ENCODE measurements around the gene CNTN2. TPM values are rescaled to one million over a fixed set of nuclear protein-coding genes. Genes with fewer than 3 reads are reported as not detected.

CNTN2 gene
- polyA plus RNA-seq, 1 donor (not counting 4 experiments of a cell fraction or from before 2014, with no cell fraction given) = not detected

DNA sequence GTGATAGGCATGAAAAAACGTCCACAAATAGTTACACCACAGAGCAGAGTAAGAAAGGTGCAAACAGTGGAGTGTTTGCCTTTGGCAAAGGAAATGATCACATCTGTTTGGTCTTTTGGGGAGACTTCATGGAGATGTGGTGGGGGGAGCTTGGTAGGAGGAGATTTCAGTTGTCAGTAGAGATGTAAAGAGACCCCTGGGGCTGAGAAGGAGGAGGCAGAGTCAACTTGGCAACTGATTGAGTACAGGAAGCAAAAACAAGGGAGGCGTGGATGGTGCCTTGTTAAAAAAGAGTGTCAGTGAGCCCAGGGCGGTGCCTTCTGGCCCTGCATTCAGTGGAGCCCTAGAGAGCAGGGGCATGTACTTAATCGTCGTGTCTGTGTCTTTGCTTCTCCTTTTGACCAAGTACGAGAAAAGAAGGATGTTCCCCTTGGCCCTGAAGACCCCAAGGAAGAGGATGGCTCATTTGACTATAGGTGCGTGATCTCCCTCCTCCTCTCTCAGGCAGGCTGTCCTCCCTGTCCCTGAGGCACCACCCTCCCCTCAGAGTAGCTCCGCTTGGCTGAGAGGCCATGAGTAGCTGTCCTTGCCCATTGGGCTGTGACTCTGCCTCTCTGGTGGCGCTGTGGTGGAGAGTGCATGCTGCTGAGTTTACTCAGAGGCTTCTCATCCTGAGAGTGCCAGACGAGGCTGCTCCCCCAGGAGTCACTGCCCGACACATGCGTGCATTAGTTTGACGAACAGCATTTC is 30.4 kb upstream of the CNTN2 start:
- H3K27me3 ChIP-seq (ENCODE audit: control insufficient read depth, extremely low read depth, insufficient read depth, low read length) = peaks cover 26% of the 10 kb centered on the region
- dilution Hi-C loops (cut with MboI; ENCODE audit: extremely low pct_ligation_motif_present, low sequenced_read_pairs) = no loop called here
- DNase-seq (ENCODE audit: low read depth, low spot score) (no peak), FAIRE-seq (no peak)
- no peak overlapping the region for H3K9ac ChIP-seq (ENCODE audit: control insufficient read depth, extremely low read depth, insufficient read depth, low read length)
- peaks cover 5% of the 10 kb centered on the region for H3K4me1 ChIP-seq (ENCODE audit: control insufficient read depth, extremely low read depth, insufficient read depth, low read length)
- no peak overlapping the region for H3K27ac ChIP-seq (ENCODE audit: control insufficient read depth, insufficient read depth, low read length)
- no peak for TF ChIP-seq EZH2 (IDR thresholded peaks at IDR 0.05; ENCODE audit: low read length)
- TF ChIP-seq, protein P1, sequence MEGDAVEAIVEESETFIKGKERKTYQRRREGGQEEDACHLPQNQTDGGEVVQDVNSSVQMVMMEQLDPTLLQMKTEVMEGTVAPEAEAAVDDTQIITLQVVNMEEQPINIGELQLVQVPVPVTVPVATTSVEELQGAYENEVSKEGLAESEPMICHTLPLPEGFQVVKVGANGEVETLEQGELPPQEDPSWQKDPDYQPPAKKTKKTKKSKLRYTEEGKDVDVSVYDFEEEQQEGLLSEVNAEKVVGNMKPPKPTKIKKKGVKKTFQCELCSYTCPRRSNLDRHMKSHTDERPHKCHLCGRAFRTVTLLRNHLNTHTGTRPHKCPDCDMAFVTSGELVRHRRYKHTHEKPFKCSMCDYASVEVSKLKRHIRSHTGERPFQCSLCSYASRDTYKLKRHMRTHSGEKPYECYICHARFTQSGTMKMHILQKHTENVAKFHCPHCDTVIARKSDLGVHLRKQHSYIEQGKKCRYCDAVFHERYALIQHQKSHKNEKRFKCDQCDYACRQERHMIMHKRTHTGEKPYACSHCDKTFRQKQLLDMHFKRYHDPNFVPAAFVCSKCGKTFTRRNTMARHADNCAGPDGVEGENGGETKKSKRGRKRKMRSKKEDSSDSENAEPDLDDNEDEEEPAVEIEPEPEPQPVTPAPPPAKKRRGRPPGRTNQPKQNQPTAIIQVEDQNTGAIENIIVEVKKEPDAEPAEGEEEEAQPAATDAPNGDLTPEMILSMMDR (optimal IDR thresholded peaks at IDR 0.05 in 1 of 3, IDR thresholded peaks at IDR 0.05 in 1 of 3, conservative IDR thresholded peaks at IDR 0.05 in 1 of 3; ENCODE audit: extremely low read depth in 1 of 3, insufficient read depth in 2 of 3, low read length in 3 of 3) = no peak
- H3K4me3 ChIP-seq (ENCODE audit: control insufficient read depth in 2 of 3, extremely low read depth in 1 of 3, insufficient read depth in 2 of 3, low read depth in 1 of 3, low read length in 3 of 3) = no peak overlapping the region
- H3K79me2 ChIP-seq (ENCODE audit: control insufficient read depth, insufficient read depth, low read length) = no peaks in the 10 kb centered on the region
- no peaks in the 10 kb centered on the region for H3K9me3 ChIP-seq (ENCODE audit: control insufficient read depth, low read depth, low read length)
- H3K36me3 ChIP-seq (ENCODE audit: control insufficient read depth in 2 of 2, extremely low read depth in 1 of 2, insufficient read depth in 2 of 2, low read length in 2 of 2) = no peaks in the 10 kb centered on the region
- H4K20me1 ChIP-seq (ENCODE audit: control insufficient read depth, extremely low read depth, insufficient read depth, low read length) = no peaks in the 10 kb centered on the region
- no peak overlapping the region for H2AFZ ChIP-seq (ENCODE audit: control insufficient read depth, low read length)
- H3K9me1 ChIP-seq (ENCODE audit: control insufficient read depth, extremely low read depth, insufficient read depth, low read length) = no peaks in the 10 kb centered on the region
- H3K4me2 ChIP-seq (ENCODE audit: control insufficient read depth, extremely low read depth, insufficient read depth, low read depth, low read length) = no peak overlapping the region

DNA sequence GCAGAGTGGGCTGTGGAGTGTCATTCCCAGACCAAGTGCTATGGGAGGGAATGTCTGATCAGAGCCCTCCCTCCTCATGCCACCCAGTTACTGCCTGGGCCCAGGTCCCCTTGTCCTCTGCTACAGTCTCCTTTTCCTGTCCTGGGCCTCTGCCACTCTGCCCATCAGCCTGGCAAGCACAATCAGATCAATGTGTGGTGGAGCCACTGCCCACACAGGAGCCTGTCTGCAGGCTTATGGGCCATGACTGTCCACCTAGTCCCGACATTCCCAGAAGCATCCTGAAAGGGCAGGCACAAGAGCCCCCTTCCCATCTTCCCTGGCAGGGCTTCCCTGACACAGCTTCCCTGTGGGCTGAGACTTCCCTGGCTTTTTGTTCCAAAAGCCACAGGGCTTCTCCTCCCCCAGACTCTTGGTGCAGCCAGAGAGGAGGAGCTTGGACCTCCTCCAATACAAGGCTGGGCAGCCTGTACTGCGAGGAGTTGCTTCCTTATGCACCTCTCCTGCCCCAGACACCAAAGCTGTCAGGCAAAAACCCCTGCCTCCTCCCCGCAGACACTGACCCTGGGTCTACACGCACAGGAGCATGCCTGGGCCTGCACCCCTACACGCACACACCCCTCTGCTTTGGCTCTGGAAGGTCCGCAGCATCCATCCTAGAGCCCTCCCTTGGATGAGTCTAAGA is 29.2 kb upstream of the CNTN2 start:
- FAIRE-seq (no peak), DNase-seq (ENCODE audit: low read depth, low spot score) (no peak)
- TF ChIP-seq EZH2 (IDR thresholded peaks at IDR 0.05; ENCODE audit: low read length) = no peak
- TF ChIP-seq, protein P1 (optimal IDR thresholded peaks at IDR 0.05 in 1 of 3, IDR thresholded peaks at IDR 0.05 in 1 of 3, conservative IDR thresholded peaks at IDR 0.05 in 1 of 3; ENCODE audit: extremely low read depth in 1 of 3, insufficient read depth in 2 of 3, low read length in 3 of 3) = no peak
- Histone ChIP-seq H3K27me3 (ENCODE audit: control insufficient read depth, extremely low read depth, insufficient read depth, low read length) (peaks cover 28% of the 10 kb centered on the region), H3K4me3 (ENCODE audit: control insufficient read depth in 2 of 3, extremely low read depth in 1 of 3, insufficient read depth in 2 of 3, low read depth in 1 of 3, low read length in 3 of 3) (no peak overlapping the region), H3K27ac (ENCODE audit: control insufficient read depth, insufficient read depth, low read length) (no peak overlapping the region), H3K9me3 (ENCODE audit: control insufficient read depth, low read depth, low read length) (no peaks in the 10 kb centered on the region), H2AFZ (ENCODE audit: control insufficient read depth, low read length) (no peak overlapping the region), H4K20me1 (ENCODE audit: control insufficient read depth, extremely low read depth, insufficient read depth, low read length) (no peaks in the 10 kb centered on the region), H3K4me1 (ENCODE audit: control insufficient read depth, extremely low read depth, insufficient read depth, low read length) (peaks cover 5% of the 10 kb centered on the region), H3K9ac (ENCODE audit: control insufficient read depth, extremely low read depth, insufficient read depth, low read length) (no peak overlapping the region), H3K79me2 (ENCODE audit: control insufficient read depth, insufficient read depth, low read length) (no peaks in the 10 kb centered on the region), H3K9me1 (ENCODE audit: control insufficient read depth, extremely low read depth, insufficient read depth, low read length) (no peaks in the 10 kb centered on the region), H3K4me2 (ENCODE audit: control insufficient read depth, extremely low read depth, insufficient read depth, low read depth, low read length) (no peak overlapping the region), H3K36me3 (ENCODE audit: control insufficient read depth in 2 of 2, extremely low read depth in 1 of 2, insufficient read depth in 2 of 2, low read length in 2 of 2) (no peaks in the 10 kb centered on the region)
- dilution Hi-C loops (cut with MboI; ENCODE audit: extremely low pct_ligation_motif_present, low sequenced_read_pairs) = no loop called here
